ENCODE measurements around the gene E2F4. TPM values are rescaled to one million over a fixed set of nuclear protein-coding genes. Genes with fewer than 3 reads are reported as not detected.

The E2F4 gene
- total and polyA plus RNA-seq, 11 donors = 25.2 to 71.3 (median 33.7) TPM

DNA sequence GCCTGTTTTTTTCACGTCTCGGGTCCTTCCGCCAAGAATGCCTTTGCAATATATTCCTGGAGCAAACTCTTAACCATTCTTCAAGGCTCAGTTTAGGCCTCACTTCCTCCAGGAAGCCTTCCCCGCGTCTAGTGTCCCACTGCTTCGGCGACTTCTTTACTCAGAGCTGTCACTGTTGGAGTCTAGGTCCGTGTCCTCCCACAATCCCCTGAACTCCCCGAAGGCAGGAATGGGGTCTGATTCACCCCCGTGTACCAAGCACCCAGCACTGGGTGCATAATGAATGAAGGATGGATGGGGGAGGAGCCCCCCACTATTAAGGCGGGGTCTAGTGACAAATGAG, 8.7 kb upstream of the E2F4 start:
- Histone ChIP-seq H3K27me3 (no peaks in the 10 kb centered on the region), H3K27ac (peak overlapping the region; percentile 90 to 100 (median 96)), H3K36me3 (no peaks in the 10 kb centered on the region), H3K9me3 (no peaks in the 10 kb centered on the region), H3K4me3 (peak overlapping the region in 11 of 12 donors; percentile 60 to 88 (median 72)), H3K4me1 (peaks cover 0 to 55% (median 28%) of the 10 kb centered on the region in 12 donors)
- TF ChIP-seq POLR2A (IDR thresholded peaks at IDR 0.05) = no peak
- TF ChIP-seq, protein P1, sequence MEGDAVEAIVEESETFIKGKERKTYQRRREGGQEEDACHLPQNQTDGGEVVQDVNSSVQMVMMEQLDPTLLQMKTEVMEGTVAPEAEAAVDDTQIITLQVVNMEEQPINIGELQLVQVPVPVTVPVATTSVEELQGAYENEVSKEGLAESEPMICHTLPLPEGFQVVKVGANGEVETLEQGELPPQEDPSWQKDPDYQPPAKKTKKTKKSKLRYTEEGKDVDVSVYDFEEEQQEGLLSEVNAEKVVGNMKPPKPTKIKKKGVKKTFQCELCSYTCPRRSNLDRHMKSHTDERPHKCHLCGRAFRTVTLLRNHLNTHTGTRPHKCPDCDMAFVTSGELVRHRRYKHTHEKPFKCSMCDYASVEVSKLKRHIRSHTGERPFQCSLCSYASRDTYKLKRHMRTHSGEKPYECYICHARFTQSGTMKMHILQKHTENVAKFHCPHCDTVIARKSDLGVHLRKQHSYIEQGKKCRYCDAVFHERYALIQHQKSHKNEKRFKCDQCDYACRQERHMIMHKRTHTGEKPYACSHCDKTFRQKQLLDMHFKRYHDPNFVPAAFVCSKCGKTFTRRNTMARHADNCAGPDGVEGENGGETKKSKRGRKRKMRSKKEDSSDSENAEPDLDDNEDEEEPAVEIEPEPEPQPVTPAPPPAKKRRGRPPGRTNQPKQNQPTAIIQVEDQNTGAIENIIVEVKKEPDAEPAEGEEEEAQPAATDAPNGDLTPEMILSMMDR (IDR thresholded peaks at IDR 0.05) = no peak
- intact Hi-C loops (cut with DNase I) = loop anchor here in 5 of 10 donors (1.0 to 10.0 kb wide), 4 partner anchors 22 to 208 kb away; partner anchors contain the start of gene TMEM208 (in 1 of the 5)
- 9% methylated on average over 11 of the region's 11 CpGs for WGBS, 4 donors
- DNase-seq (no peak), ATAC-seq (no peak)

DNA sequence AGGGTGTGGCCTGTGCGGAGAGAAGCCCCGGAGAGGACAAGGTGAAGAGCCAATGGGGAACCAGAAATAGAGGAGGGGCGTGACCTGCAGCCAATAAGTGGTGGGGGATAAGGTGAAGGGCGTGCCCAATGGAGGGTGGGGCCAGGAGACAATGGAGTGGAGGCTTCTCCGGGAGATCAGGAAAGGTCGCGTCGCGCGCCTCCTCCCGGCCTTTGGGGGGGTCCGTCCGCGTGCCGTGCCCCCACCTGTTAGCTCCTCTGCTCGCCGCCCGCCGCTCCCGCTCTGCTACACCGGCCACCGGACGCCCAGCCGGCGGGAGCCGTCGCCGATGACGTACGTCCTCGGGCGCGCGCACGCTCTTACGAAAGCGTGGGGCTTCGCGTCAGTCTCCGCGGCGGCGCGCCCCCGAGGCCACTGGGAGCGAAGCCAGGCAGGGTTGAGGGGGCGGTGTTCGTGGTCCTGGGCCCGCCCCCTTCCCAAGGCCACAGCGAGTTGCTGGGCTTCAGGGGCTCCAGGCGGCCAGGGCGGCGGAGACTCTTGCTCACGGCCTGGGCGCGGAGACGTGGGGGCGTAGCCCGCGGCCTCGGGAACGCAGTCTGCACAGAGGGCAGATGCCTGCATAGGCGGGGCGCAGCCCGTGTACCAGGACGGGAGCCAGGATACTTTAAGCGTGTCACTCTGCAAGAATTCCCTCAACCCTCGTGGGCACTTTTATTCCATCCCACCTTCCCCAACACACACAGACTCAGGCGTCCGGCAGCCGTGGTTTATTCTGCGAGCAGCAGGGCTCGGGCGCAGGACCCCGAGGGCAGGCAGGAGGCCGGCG, 8.1 kb upstream of the E2F4 start, which contains the start of gene MATCAP1:
TSS of gene MATCAP1 (minus strand) at position 337 of the 826 bp plus-strand sequence. CDS start 3,353 bp downstream, outside the sequence.
- intact Hi-C loops (cut with DNase I) = loop anchor here in 7 of 10 donors (1.0 to 10.0 kb wide), 7 partner anchors 23 to 229 kb away; partner anchors contain the start of genes FHOD1 (in 1 of the 7) and TMEM208 (in 1 of the 7)
- TF ChIP-seq, protein P1 (IDR thresholded peaks at IDR 0.05) = peak in 1 of 12 donors; percentile 10
- TF ChIP-seq POLR2A (IDR thresholded peaks at IDR 0.05) = peak in 1 of 2 donors; percentile 54
- Histone ChIP-seq H3K4me3 (peak within 1 kb of the TSS; percentile 47 to 88 (median 72)), H3K36me3 (no peaks in the 10 kb centered on the region), H3K4me1 (peaks cover 0 to 49% (median 23%) of the 10 kb centered on the region in 12 donors), H3K9me3 (no peaks in the 10 kb centered on the region), H3K27me3 (no peaks in the 10 kb centered on the region), H3K27ac (peak within 1 kb of the TSS; percentile 90 to 100 (median 96))
- peak; percentile 95 to 97 (median 96) for DNase-seq
- ATAC-seq = peak; percentile 93 to 96 (median 94)
- WGBS, 4 donors = 0 to 1% (median 0%) methylated on average over 37 to 77 of the region's 77 CpGs

DNA sequence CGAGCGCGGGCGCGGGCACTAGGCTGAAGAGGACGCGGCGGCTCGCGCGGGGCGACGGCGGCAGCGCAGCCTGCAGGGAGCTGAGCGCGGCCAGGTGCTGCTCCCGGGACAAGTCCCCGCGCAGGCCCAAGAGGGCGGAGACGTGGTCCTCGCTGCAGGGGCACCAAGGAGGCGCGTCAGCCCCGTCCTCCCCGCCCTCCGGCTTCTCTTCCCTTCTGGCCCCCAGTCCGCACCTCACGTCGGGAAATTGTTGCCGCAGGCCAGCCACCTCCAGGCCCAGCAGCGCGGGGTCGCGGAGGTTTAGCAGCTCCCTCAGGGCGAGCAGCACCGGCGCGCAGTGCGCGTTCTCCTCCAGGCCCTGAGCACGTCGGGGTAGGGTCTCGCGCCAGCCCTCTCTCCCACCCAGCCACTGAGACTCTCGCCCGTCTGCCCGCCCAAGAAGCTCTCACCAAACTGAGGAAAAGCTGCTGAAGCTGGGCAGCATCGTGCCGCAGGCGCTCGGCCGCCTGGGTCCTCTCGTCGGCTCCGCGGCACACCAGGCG, 7.4 kb upstream of the E2F4 start:
- DNase-seq = no peak
- 12 to 23% (median 14%) methylated on average over 45 to 59 of the region's 59 CpGs for WGBS, 4 donors
- Histone ChIP-seq H3K4me3 (peak overlapping the region; percentile 47 to 88 (median 72)), H3K27me3 (no peaks in the 10 kb centered on the region), H3K9me3 (no peaks in the 10 kb centered on the region), H3K36me3 (no peaks in the 10 kb centered on the region), H3K27ac (peak overlapping the region; percentile 90 to 100 (median 96)), H3K4me1 (peaks cover 0 to 47% (median 23%) of the 10 kb centered on the region in 12 donors)
- ATAC-seq = peak in 2 of 4 donors; percentile 6 to 9
- intact Hi-C loops (cut with DNase I) = loop anchor here in 6 of 10 donors (2.0 to 10.0 kb wide), 4 partner anchors 62 to 230 kb away; partner anchors contain the start of gene FHOD1 (in 1 of the 6)
- TF ChIP-seq, protein P1 (IDR thresholded peaks at IDR 0.05) = no peak
- TF ChIP-seq POLR2A (IDR thresholded peaks at IDR 0.05) = no peak

All from heart left ventricle (tissue), 16 donors.